Islet of Langerhans (tissue), 1 donor: ENCODE data around the gene TASP1.
"Not testable (repeated sequence)": the region's sequence is repeated elsewhere in the genome, so short reads cannot be mapped to it uniquely, and the experiment has no call there.

Source experiments
- FAIRE-seq: peaks from one replicate; lab custom pipeline; 2011; peaks lifted over from hg19 to GRCh38; lab: Jason Lieb, UNC

The TASP1 gene, protein sequence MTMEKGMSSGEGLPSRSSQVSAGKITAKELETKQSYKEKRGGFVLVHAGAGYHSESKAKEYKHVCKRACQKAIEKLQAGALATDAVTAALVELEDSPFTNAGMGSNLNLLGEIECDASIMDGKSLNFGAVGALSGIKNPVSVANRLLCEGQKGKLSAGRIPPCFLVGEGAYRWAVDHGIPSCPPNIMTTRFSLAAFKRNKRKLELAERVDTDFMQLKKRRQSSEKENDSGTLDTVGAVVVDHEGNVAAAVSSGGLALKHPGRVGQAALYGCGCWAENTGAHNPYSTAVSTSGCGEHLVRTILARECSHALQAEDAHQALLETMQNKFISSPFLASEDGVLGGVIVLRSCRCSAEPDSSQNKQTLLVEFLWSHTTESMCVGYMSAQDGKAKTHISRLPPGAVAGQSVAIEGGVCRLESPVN

DNA sequence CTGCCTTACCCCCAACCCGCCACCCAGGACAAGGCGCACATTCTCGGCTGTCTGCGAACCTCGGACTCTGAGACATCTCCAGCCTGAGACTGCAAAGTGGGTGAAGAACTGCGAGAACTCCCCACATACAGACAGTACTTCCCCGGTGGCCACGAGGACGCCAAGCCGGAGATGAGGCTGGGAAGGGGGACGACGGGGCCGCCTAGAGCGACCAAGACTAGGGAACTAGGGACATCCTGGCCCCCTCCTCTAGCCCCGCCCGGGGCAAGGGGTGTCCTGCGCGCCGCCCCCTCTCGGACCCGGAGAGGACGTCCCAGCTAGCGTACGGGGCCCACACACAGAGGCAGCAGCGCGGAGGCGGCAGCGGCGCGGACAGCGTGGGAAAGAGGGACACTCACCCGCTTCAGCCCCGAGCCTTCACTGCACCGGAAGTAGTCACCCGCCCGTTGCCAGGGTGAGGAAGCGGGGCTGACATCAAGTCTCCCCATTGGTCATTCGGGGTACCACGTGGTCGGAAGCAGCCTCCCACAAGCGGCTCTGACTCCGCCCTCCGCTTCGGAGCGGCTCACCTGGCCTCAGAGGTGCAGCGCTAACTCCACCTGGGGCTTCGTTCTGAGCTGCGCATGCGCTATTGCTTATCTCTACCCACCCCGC is at the start of gene TASP1:
TASP1 (minus strand) TSS at position 437 of the 654 bp plus-strand sequence. CDS start 8,854 bp downstream, outside the sequence.
- peak; percentile 97 for FAIRE-seq

GRCh38 chr20:13687815-13688214 is 49.1 kb upstream of the TASP1 start:
- FAIRE-seq: no peak

DNA sequence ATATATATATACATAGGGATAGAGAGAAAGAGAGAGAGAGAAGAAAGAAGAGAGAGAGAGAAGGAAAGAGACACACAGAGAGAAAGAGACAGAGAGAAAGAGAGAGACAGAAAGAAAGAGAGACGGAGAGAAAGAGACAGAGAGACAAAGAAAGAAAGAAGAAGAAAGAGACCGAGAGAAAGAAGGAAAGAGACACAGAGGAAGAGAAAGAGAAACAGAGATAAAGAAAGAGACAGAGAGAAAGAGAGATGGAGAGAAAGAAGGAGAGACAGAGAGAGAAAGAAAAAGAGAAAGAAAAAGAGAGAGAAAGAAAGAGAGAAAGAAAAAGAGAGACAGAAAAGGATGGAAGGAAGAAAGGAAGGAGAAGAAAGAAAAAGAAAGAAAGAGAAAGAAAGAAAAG is 46.9 kb upstream of the TASP1 start:
- no peak for FAIRE-seq

DNA sequence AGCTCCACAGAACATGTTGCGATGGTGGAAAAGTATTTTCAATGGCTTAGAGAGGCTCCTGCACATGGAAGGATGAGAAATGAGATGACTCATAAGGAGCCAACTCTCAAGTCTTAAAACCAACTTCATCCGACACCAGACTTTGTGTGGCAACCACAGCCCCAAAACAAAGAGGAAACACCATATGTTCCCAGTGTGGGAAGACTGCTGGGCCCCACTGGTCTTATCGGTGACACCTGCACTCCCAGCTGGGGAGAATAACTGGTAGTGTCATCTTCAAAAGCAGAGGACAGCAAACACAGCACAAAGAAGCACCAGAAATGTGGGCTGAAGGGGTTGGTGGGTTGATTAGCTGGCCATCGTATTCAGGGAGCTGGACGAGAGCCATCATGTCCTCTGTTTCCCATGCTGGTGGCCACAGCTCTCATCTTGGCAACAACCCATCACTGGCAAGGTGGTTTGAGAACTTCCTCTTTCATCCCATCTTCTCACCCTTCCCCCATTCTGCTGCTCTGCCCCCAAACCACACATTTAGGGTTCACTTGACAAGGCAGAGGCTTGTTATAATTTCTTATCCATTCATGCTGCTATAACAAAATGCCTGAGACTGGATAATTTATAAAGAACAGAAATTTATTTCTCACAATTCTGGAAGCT is 46.0 kb upstream of the TASP1 start:
- no peak for FAIRE-seq

- no peak for FAIRE-seq
Measured at GRCh38 chr20:13683833-13684232, 45.1 kb upstream of the TASP1 start.

GRCh38 chr20:13681248-13682125 is 42.8 kb upstream of the TASP1 start:
- no peak for FAIRE-seq

DNA sequence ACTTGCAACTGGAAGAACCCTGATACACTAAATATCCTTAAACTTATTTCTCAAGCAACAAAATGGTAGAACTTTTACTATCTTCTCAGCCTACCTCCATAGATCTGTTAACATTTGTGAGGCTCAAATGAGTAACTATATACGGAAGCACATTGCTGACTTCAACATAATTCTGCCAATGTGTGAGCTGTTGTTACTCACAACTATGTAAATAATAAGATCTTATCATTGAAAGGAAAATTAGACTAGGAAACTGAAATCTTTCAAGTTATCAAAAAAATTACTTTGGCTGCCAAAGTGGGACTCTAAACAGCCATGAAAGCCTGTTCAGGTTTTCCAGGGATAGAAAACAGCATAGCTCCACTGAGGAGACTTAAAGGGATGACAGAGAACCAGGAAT is 40.2 kb upstream of the TASP1 start:
- FAIRE-seq: no peak

GRCh38 chr20:13677241-13677640 is 38.5 kb upstream of the TASP1 start:
- no peak for FAIRE-seq

DNA sequence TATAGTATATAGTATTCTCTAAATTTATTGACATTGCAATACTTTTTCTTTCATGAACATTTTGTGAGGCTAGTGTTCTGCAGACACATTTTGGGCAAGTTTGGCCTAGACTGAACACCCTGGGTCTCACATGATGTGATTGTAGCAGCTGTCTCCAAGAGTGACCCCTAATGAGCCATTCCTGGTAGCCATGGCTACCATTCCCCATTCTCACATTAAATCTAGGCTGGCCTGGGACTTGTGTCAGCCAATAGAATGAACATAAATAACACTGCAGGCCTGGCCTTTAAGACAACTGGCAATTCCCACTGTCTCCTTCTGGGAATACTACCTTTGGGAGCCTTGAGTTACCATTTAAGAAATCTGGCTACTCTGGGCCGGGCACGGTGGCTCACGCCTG is 38.0 kb upstream of the TASP1 start:
- no peak for FAIRE-seq

DNA sequence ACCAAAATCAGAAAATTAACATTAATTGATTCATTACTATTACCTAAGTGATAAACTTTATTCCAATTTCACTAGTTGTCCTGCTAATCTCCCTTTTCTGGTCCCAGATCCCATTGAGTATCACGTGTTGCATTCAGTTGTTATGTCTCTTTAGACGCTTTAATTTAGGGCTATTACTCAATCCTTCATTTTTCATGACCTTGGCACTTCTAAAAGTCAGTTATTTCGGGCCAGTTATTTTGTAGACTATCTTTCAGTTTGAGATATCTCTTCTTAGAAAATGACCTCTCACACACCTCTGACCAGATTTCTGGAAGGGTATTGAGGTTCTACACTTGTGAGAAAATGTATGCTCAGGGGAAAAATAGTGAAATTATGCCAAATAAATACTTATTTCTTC is 34.0 kb upstream of the TASP1 start:
- FAIRE-seq: no peak

DNA sequence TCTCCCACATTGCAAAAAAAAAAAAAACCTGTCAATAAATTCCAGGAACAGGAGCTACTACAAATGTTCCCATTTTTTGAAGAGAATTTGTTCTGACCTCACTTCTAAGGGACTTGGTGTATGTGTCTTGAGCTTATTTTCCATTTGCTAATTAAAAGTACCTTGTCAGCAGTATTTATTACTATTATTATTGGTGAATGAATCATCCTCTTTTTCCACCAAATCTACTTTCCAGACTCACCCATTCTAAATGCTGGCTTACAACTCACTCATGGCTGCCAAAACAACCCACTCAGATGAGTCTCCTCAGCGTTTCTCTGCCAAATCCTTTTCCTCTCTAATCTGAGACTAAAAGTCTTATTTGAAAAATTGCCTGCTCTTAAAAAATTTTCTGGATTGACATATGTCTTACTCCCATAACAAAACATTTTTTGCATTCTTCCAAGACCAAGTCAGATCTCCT is 33.2 kb upstream of the TASP1 start:
- no peak for FAIRE-seq

- FAIRE-seq: no peak
Measured at GRCh38 chr20:13671512-13671911, 32.8 kb upstream of the TASP1 start.

DNA sequence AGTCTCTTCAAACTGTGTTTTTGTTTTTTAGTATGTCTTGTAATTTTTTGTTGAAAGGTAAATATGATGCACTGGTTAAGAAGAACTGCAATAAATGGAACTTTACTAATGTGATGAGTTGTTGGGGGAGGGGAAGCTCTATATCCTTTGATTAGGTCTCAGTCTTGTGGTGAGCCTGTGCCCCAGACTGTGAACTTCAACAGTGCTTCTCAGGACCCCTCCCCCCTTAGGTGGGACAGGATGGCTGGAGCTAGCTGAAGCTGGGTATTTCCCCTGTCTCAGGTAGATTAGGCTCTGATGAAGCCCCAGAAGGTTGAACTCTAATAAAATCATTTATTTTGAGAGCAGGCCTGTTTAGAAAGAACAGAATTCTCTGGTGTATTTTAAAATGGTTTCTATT is 31.4 kb upstream of the TASP1 start:
- no peak for FAIRE-seq

- no peak for FAIRE-seq
Measured at GRCh38 chr20:13665709-13666395, 27.1 kb upstream of the TASP1 start.

DNA sequence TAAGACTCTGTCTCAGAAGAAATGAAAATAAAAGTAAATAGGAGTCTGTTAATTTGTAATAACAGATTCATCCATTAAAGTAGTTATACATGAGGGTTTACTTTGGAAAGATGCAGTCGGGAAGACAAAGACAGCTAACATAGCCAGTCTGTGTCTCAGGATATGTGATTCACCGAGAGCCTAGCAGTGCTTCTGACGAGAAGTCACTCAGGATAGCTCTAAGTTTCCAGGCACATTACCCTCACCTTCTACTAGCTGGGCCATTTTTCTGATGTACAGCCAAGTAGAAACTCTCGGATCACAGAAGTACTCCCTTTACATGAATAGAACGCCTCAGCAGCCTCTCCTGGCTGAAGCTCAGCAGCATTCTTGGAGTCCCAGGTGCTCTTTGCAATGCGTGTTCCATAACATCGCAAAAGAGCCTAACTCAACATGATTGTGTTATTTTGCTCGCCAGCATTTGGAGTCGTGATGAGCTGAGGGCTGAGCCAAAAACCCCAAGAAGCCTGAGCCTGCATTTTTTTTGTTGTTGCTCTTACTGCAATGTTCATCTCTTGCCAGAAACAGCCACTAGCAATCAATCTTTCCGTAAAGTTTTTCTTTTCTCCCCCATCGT is 22.4 kb upstream of the TASP1 start:
- no peak for FAIRE-seq

GRCh38 chr20:13659288-13659687 is 20.6 kb upstream of the TASP1 start:
- FAIRE-seq: no peak

DNA sequence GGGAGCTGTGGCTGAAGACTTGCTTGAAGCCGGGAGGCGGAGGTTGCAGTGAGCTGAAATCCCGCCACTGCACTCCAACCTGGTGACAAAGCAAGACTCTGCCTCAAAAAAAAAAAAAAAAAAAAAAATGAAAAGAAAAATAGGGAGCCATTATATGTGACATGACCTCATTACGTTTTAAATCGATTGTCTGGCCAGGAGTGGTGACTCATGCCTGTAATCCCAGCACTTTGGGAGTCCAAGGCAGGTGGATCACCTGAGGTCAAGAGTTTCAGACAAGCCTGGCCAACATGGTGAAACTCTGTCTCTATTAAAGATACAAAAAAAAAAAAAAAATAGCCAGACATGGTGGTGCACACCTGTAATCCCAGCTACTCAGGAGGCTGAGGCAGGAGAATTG is 19.3 kb upstream of the TASP1 start:
- FAIRE-seq: not testable (repeated sequence)

- no peak for FAIRE-seq
Measured at GRCh38 chr20:13656721-13657368, 18.1 kb upstream of the TASP1 start.

- no peak for FAIRE-seq
Measured at GRCh38 chr20:13654463-13655023, 15.8 kb upstream of the TASP1 start.

DNA sequence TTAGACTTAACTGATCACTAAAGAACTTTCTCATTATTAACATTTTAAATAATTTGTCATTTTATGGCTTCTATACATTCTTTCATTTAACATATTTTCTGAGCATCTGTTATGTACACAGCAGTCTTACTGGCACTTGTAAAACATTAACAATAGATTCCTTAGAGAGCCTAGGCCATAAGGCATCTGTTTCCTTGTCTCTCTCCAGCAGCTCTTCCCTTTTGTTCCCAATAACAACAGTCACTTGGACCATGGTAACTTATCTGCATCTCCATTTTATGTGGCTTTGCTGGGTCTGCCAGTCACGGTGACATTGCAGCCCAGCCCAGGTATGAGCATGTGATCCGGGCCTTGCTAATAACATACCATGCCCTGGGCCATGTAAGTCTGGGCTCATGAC is 11.7 kb upstream of the TASP1 start:
- FAIRE-seq: no peak
